Activated CD8-positive, alpha-beta T cell treated with anti-CD3 and anti-CD28 coated beads for 36 hours (primary cell): ENCODE data around the gene HRK. TPM values are rescaled to one million over a fixed set of nuclear protein-coding genes. Genes with fewer than 3 reads are reported as not detected.
A peak's percentile ranks its signal among the peaks of the same experiment; 100 is the strongest.

Source experiments
- ATAC-seq: fragments of 200-7000 bp; cut with Tn5 transposase; one replicate; pipeline ENCODE4 v1.10.0; 2021; ENCODE audit warnings: mild to moderate bottlenecking, moderate library complexity
- CTCF ChIA-PET: fragments of 350-600 bp; sonication (Branson Sonifier 250); formaldehyde crosslinking; loops from one replicate; lab custom pipeline; 2021; ENCODE audit warnings: antibody characterized with exemption; lab: Charles Lee
- POLR2A ChIA-PET: fragments of 350-600 bp; sonication (Branson Sonifier 250); formaldehyde crosslinking; loops from one replicate; lab custom pipeline; 2021; ENCODE audit warnings: antibody characterized with exemption; lab: Charles Lee
- DNase-seq: peaks from one replicate; pipeline ENCODE4 v3.0.0-alpha.2; 2020
- H3K27ac Mint-ChIP-seq: one replicate; pipeline ENCODE4 v1.8.0; 2021; ENCODE audit warnings: mild to moderate bottlenecking, mixed read lengths
- H3K27me3 Mint-ChIP-seq: one replicate; pipeline ENCODE4 v1.8.0; 2021; ENCODE audit warnings: mixed read lengths
- H3K36me3 Mint-ChIP-seq: one replicate; pipeline ENCODE4 v1.8.0; 2021; ENCODE audit warnings: low read depth, mixed read lengths
- H3K4me1 Mint-ChIP-seq: one replicate; pipeline ENCODE4 v1.8.0; 2021; ENCODE audit warnings: low read depth, mixed read lengths
- H3K4me3 Mint-ChIP-seq: one replicate; pipeline ENCODE4 v1.8.0; 2021; ENCODE audit warnings: mild to moderate bottlenecking, moderate library complexity, mixed read lengths
- H3K9me3 Mint-ChIP-seq: one replicate; pipeline ENCODE4 v1.8.0; 2021; ENCODE audit warnings: mixed read lengths
- intact Hi-C: fragments of 100-400 bp; cut with micrococcal nuclease; formaldehyde crosslinking; loops from one replicate; pipeline ENCODE4 v1.10.0; 2022
- total RNA-seq, 2 experiments: library from RNA; stranded (reverse); gene quantifications; one replicate each; pipeline ENCODE4 v1.2.3, GENCODE V29; 2021
- TF ChIP-seq, protein P1 (sequence below): fragments of 200-600 bp; IDR thresholded peaks from one replicate; pipeline ENCODE4 v1.8.0; 2022; ENCODE audit warnings: antibody characterized with exemption, mild to moderate bottlenecking

The HRK gene
- total RNA-seq, 2 experiments from 2014 or later = not detected

GRCh38 chr12:116885491-116885890 lies 4.2 kb upstream of the HRK start:
- Mint-ChIP-seq H3K27ac (no peak overlapping the region), H3K4me1 (peaks cover 7% of the 10 kb centered on the region), H3K4me3 (no peak overlapping the region), H3K36me3 (no peaks in the 10 kb centered on the region), H3K27me3 (peaks cover 31% of the 10 kb centered on the region), H3K9me3 (no peaks in the 10 kb centered on the region)
- TF ChIP-seq, protein P1, sequence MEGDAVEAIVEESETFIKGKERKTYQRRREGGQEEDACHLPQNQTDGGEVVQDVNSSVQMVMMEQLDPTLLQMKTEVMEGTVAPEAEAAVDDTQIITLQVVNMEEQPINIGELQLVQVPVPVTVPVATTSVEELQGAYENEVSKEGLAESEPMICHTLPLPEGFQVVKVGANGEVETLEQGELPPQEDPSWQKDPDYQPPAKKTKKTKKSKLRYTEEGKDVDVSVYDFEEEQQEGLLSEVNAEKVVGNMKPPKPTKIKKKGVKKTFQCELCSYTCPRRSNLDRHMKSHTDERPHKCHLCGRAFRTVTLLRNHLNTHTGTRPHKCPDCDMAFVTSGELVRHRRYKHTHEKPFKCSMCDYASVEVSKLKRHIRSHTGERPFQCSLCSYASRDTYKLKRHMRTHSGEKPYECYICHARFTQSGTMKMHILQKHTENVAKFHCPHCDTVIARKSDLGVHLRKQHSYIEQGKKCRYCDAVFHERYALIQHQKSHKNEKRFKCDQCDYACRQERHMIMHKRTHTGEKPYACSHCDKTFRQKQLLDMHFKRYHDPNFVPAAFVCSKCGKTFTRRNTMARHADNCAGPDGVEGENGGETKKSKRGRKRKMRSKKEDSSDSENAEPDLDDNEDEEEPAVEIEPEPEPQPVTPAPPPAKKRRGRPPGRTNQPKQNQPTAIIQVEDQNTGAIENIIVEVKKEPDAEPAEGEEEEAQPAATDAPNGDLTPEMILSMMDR = no peak
- no peak for ATAC-seq
- intact Hi-C loops = no loop called here
- ChIA-PET POLR2A (no interaction called here), CTCF (no interaction called here)
- no peak for DNase-seq

- ChIA-PET CTCF (no interaction called here), POLR2A (no interaction called here)
- DNase-seq (no peak), ATAC-seq (no peak)
- Mint-ChIP-seq H3K27ac (no peak overlapping the region), H3K9me3 (no peaks in the 10 kb centered on the region), H3K36me3 (no peaks in the 10 kb centered on the region), H3K4me3 (no peak overlapping the region), H3K4me1 (peaks cover 13% of the 10 kb centered on the region), H3K27me3 (peaks cover 37% of the 10 kb centered on the region)
- TF ChIP-seq, protein P1 = no peak
- intact Hi-C loops = no loop called here
Measured at GRCh38 chr12:116884871-116885270, 3.6 kb upstream of the HRK start.

- H3K27me3 Mint-ChIP-seq = peaks cover 54% of the 10 kb centered on the region
- H3K9me3 Mint-ChIP-seq = no peaks in the 10 kb centered on the region
- ATAC-seq (peak; percentile 25), DNase-seq (no peak)
- no peaks in the 10 kb centered on the region for H3K36me3 Mint-ChIP-seq
- no peak overlapping the region for H3K4me3 Mint-ChIP-seq
- CTCF ChIA-PET = interaction anchor here (0.8 to 2.3 kb wide), 3 partner anchors 14 to 179 kb away, joined by 3 to 10 read pairs (median 3); no protein-coding TSS in a partner anchor
- peaks cover 24% of the 10 kb centered on the region for H3K4me1 Mint-ChIP-seq
- H3K27ac Mint-ChIP-seq = no peak overlapping the region
- TF ChIP-seq, protein P1 = no peak
- POLR2A ChIA-PET = no interaction called here
- intact Hi-C loops = no loop called here
Measured at GRCh38 chr12:116882742-116883141, 1.5 kb upstream of the HRK start.

DNA sequence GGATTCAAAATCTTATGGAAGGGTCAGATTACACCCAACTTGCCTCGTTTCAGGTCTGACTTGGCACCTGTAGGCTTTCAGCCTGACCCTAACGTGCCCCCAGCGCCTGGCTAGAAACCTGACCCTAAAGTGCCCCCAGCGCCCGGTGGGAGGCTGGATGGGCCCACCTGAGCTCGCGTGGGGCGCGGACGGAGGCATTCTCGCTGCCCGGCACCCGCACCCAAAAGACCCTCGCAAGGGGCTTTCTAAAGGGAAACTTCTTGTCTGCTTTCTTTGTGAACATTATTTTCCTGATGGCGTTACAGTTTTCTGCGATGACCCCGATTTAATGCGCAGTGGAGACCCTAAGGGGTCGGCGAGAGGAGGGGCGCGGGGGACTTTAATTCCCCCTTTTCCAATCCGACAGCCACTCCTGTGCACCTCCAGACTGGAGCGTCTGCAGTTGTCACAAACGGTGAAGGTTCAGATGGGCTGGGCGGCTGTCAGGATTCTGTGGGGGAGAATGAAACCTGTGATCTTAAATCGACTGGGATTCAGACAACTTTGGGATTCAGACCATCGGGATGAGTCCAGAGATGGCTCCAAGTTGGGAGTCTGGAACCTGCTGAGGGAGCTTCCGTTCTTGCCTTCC lies 751 bp upstream of the HRK start:
- CTCF ChIA-PET = interaction anchor here (0.8 to 2.3 kb wide), 6 partner anchors 15 to 178 kb away, joined by 3 to 10 read pairs (median 4); no protein-coding TSS in a partner anchor
- no peaks in the 10 kb centered on the region for H3K36me3 Mint-ChIP-seq

GRCh38 chr12:116880817-116881324 lies 370 bp downstream of the HRK start:
- intact Hi-C loops = no loop called here
- peaks cover 66% of the 10 kb centered on the region for H3K27me3 Mint-ChIP-seq
- DNase-seq = peak; percentile 49
- peak; percentile 86 for ATAC-seq
- H3K4me3 Mint-ChIP-seq = peak overlapping the region; percentile 69
- H3K9me3 Mint-ChIP-seq = no peaks in the 10 kb centered on the region
- no peak overlapping the region for H3K27ac Mint-ChIP-seq
- POLR2A ChIA-PET = interaction anchor here (1.5 kb wide), 1 partner anchor 12 kb away, joined by 3 read pairs; no protein-coding TSS in a partner anchor
- peaks cover 24% of the 10 kb centered on the region for H3K4me1 Mint-ChIP-seq
- H3K36me3 Mint-ChIP-seq = no peaks in the 10 kb centered on the region
- CTCF ChIA-PET = interaction anchor here (1.0 to 2.3 kb wide), 6 partner anchors 12 to 177 kb away, joined by 3 to 10 read pairs (median 4); no protein-coding TSS in a partner anchor
- TF ChIP-seq, protein P1 = no peak

More for the DNA sequence above, 751 bp upstream of the HRK start:
- H3K9me3 Mint-ChIP-seq = no peaks in the 10 kb centered on the region
- peaks cover 59% of the 10 kb centered on the region for H3K27me3 Mint-ChIP-seq
- intact Hi-C loops = no loop called here
- ATAC-seq (no peak), DNase-seq (no peak)
- H3K4me1 Mint-ChIP-seq = peaks cover 24% of the 10 kb centered on the region
- POLR2A ChIA-PET = no interaction called here
- H3K27ac Mint-ChIP-seq = no peak overlapping the region
- TF ChIP-seq, protein P1 = no peak
- peak overlapping the region; percentile 43 for H3K4me3 Mint-ChIP-seq
